ENCODE measurements around the gene ATF6.

- TF ChIP-seq CTCF (IDR thresholded peaks at IDR 0.05) = no peak
- TF ChIP-seq POLR2AphosphoS5 (IDR thresholded peaks at IDR 0.05) = no peak
- no peak for TF ChIP-seq POLR2A (IDR thresholded peaks at IDR 0.05)
- TF ChIP-seq EP300 (IDR thresholded peaks at IDR 0.05) = no peak
Measured at GRCh38 chr1:161864577-161864976, 98.5 kb downstream of the ATF6 start.
